ENCODE data around the gene STUM. TPM values are rescaled to one million over a fixed set of nuclear protein-coding genes. Genes with fewer than 3 reads are reported as not detected.

STUM gene
- total and polyA plus RNA-seq, 7 donors = under 0.01 to 16.9 (median 7.2) TPM

DNA sequence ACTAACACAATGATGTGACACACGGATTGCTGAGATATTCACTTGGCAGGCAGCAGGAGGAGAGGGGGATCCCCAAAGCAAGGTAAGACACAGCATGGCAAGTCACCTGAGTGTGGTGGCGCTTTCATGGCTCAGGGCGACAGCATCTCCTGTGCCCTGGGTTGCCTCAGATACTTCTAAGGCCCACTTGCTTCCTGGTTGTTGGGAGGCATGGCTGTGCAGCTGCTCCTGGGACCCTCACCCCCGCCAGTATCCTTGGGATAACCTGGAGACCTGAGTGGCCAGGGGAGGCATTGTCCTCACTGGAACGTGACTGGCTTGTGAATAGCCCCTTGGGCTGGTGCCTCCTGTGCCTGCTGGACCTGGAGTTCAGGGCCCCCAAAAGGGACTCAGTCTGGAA lies 69.8 kb downstream of the STUM start:
- H3K4me1 ChIP-seq = no peaks in the 10 kb centered on the region
- TF ChIP-seq, protein P1, sequence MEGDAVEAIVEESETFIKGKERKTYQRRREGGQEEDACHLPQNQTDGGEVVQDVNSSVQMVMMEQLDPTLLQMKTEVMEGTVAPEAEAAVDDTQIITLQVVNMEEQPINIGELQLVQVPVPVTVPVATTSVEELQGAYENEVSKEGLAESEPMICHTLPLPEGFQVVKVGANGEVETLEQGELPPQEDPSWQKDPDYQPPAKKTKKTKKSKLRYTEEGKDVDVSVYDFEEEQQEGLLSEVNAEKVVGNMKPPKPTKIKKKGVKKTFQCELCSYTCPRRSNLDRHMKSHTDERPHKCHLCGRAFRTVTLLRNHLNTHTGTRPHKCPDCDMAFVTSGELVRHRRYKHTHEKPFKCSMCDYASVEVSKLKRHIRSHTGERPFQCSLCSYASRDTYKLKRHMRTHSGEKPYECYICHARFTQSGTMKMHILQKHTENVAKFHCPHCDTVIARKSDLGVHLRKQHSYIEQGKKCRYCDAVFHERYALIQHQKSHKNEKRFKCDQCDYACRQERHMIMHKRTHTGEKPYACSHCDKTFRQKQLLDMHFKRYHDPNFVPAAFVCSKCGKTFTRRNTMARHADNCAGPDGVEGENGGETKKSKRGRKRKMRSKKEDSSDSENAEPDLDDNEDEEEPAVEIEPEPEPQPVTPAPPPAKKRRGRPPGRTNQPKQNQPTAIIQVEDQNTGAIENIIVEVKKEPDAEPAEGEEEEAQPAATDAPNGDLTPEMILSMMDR (IDR thresholded peaks at IDR 0.05) = no peak
- no peak for TF ChIP-seq POLR2AphosphoS5 (IDR thresholded peaks at IDR 0.05)
- no peak for TF ChIP-seq EP300 (IDR thresholded peaks at IDR 0.05)
- TF ChIP-seq POLR2A (IDR thresholded peaks at IDR 0.05) = no peak
- peaks cover 0 to 5% (median 2%) of the 10 kb centered on the region in 4 donors for H3K9me3 ChIP-seq
- no peaks in the 10 kb centered on the region for H3K27me3 ChIP-seq
- no peak overlapping the region for H3K27ac ChIP-seq
- WGBS, 2 donors = 67 to 90% methylated on average over 5 of the region's 5 CpGs
- intact Hi-C loops (cut with DNase I) = no loop called here
- H3K36me3 ChIP-seq = no peaks in the 10 kb centered on the region
- no peak overlapping the region for H3K4me3 ChIP-seq
- peak; percentile 40 for DNase-seq

DNA sequence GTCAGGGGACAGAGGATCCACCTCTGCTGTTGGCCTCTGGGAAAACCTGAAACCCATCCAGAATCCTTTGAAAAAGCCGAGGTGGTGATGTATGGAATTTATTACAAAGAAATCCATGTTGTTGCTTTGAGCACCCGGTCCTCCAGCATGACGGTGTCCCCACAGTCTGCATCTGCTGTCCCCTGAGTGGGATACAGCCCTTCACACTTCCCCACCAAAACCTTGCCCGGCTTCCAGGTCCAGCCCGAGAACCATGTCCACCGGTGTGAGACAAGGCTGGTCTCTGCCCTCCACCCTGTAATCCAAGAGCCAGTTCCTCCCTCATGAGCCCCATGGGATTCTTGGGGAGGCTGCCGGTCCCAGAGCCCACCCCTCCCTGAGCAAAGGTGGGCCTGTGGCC lies 70.5 kb downstream of the STUM start:
- peak; percentile 39 for DNase-seq
- Histone ChIP-seq H3K9me3 (peaks cover 0 to 5% (median 2%) of the 10 kb centered on the region in 4 donors), H3K27me3 (no peaks in the 10 kb centered on the region), H3K36me3 (no peaks in the 10 kb centered on the region), H3K27ac (no peak overlapping the region), H3K4me3 (no peak overlapping the region), H3K4me1 (no peaks in the 10 kb centered on the region)
- TF ChIP-seq POLR2A (IDR thresholded peaks at IDR 0.05) (no peak), POLR2AphosphoS5 (IDR thresholded peaks at IDR 0.05) (no peak), EP300 (IDR thresholded peaks at IDR 0.05) (no peak)
- TF ChIP-seq, protein P1 (IDR thresholded peaks at IDR 0.05) = no peak
- 91 to 94% methylated on average over 7 of the region's 7 CpGs for WGBS, 2 donors
- intact Hi-C loops (cut with DNase I) = no loop called here

DNA sequence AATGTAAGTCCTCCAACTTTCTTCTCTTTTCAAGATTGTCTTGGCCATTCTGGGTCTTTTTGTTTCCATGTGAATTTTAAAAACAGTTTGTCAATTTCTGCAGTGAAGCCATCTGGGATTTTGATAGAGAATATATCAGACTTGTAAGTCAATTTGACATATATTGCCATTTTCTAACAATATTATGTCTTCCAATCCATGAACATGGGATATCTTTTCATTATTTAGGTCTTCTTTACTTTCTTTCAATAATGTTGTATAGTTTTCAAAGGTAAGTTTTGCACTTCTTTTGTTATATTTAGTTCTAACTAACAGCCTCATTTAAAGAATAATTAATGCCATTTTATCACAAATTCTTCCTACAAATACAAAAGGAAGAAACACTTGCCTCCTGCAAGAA lies 73.4 kb downstream of the STUM start:
- intact Hi-C loops (cut with DNase I) = no loop called here
- no peak for TF ChIP-seq EP300 (IDR thresholded peaks at IDR 0.05)
- TF ChIP-seq, protein P1 (IDR thresholded peaks at IDR 0.05) = no peak
- no peak for TF ChIP-seq POLR2A (IDR thresholded peaks at IDR 0.05)
- TF ChIP-seq POLR2AphosphoS5 (IDR thresholded peaks at IDR 0.05) = no peak
- Histone ChIP-seq H3K36me3 (no peaks in the 10 kb centered on the region), H3K27ac (no peak overlapping the region), H3K4me1 (peaks cover 0 to 13% (median 9%) of the 10 kb centered on the region in 4 donors), H3K27me3 (no peaks in the 10 kb centered on the region), H3K9me3 (peaks cover 0 to 5% (median 2%) of the 10 kb centered on the region in 4 donors), H3K4me3 (no peak overlapping the region)
- DNase-seq = no peak

DNA sequence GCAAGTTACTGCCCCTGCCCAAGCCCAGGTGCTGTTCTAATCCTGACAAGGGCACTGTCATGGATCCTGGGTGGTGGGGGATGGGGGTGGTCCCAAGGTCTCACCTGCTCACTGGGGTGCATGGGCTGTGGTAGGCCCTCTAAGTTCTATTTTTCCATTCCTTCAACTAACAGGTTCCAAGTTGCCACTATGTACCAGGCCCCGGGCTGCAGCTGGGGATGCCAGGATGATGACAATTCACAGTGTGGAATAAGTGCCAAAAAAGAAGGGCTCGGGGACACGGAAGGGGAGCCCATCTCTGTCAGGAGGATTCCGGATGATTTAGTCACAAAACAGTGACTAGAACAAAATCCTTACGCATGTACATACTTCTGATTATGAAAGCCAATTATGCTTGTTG lies 76.0 kb downstream of the STUM start:
- intact Hi-C loops (cut with DNase I) = no loop called here
- peak; percentile 54 for DNase-seq
- Histone ChIP-seq H3K4me1 (peaks cover 0 to 32% (median 20%) of the 10 kb centered on the region in 4 donors), H3K9me3 (peaks cover 0 to 5% (median 2%) of the 10 kb centered on the region in 4 donors), H3K27ac (no peak overlapping the region), H3K4me3 (no peak overlapping the region), H3K27me3 (no peaks in the 10 kb centered on the region), H3K36me3 (peaks cover 0 to under 1% (median 0%) of the 10 kb centered on the region in 4 donors)
- WGBS, 2 donors = 94 to 97% methylated on average over 5 of the region's 5 CpGs
- no peak for TF ChIP-seq POLR2A (IDR thresholded peaks at IDR 0.05)
- TF ChIP-seq POLR2AphosphoS5 (IDR thresholded peaks at IDR 0.05) = no peak
- TF ChIP-seq, protein P1 (IDR thresholded peaks at IDR 0.05) = no peak
- no peak for TF ChIP-seq EP300 (IDR thresholded peaks at IDR 0.05)

DNA sequence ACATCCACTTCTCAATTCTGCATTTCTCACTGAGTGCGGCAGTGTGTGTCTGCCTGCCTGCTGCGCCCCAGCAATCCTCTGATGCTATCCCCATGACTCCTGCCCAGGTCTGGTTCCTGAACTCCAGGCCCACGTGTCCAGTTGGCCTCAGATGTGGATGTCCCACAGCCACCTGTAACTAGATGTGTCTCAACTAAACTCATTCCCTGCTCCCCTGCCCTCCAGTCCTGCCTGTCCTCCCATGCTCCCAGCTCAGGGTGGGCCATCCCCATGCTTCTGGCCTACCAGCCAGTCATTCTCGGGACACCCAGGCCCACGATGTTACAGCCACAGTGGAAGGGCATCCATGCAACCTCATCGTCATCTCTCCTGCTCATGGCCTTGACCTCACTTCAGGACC lies 76.8 kb downstream of the STUM start:
- peaks cover 0 to 32% (median 20%) of the 10 kb centered on the region in 4 donors for H3K4me1 ChIP-seq
- TF ChIP-seq, protein P1 (IDR thresholded peaks at IDR 0.05) = no peak
- TF ChIP-seq POLR2AphosphoS5 (IDR thresholded peaks at IDR 0.05) (no peak), POLR2A (IDR thresholded peaks at IDR 0.05) (no peak), EP300 (IDR thresholded peaks at IDR 0.05) (no peak)
- H3K36me3 ChIP-seq = peaks cover 0 to 8% (median 2%) of the 10 kb centered on the region in 4 donors
- no peak overlapping the region for H3K4me3 ChIP-seq
- no peak overlapping the region for H3K27ac ChIP-seq
- WGBS, 2 donors = 92 to 94% methylated on average over 6 of the region's 6 CpGs
- DNase-seq = peak; percentile 61
- peaks cover 0 to 5% (median 2%) of the 10 kb centered on the region in 4 donors for H3K9me3 ChIP-seq
- intact Hi-C loops (cut with DNase I) = no loop called here
- no peaks in the 10 kb centered on the region for H3K27me3 ChIP-seq
